ENCODE results near the gene MPG. TPM values are rescaled to one million over a fixed set of nuclear protein-coding genes. Genes with fewer than 3 reads are reported as not detected.

MPG gene
- total RNA-seq, 1 donor from 2014 or later, result 72.0 TPM

- Histone ChIP-seq H3K9me3 (ENCODE audit: control insufficient read depth in 3 of 3, low read length in 3 of 3) (no peaks in the 10 kb centered on the region), H3K27me3 (ENCODE audit: control insufficient read depth in 3 of 3, insufficient read depth in 3 of 3, low read length in 3 of 3) (no peaks in the 10 kb centered on the region), H3K9ac (ENCODE audit: low read depth in 1 of 3, low read length in 3 of 3) (peak overlapping the region in 2 of 3 donors; percentile 12 to 71), H3K36me3 (ENCODE audit: control insufficient read depth in 3 of 3, insufficient read depth in 3 of 3, low read length in 3 of 3) (peaks cover 52 to 62% (median 56%) of the 10 kb centered on the region in 3 donors), H3K4me3 (ENCODE audit: low read length in 3 of 3) (peak overlapping the region in 1 of 3 donors; percentile 45), H3K4me1 (ENCODE audit: control insufficient read depth in 3 of 3, insufficient read depth in 3 of 3, low read length in 3 of 3) (peaks cover 18 to 32% (median 27%) of the 10 kb centered on the region in 3 donors), H3K27ac (ENCODE audit: low read depth, low read length) (peak overlapping the region; percentile 73)
These were observed 6.8 kb downstream of the MPG start for GRCh38 chr16:84718-85406.

GRCh38 chr16:85407-85782 lies 7.4 kb downstream of the MPG start:
- Histone ChIP-seq H3K27ac (ENCODE audit: low read depth, low read length) (peak overlapping the region; percentile 73), H3K9me3 (ENCODE audit: control insufficient read depth in 3 of 3, low read length in 3 of 3) (no peaks in the 10 kb centered on the region), H3K9ac (ENCODE audit: low read depth in 1 of 3, low read length in 3 of 3) (peak overlapping the region in 2 of 3 donors; percentile 12 to 71), H3K4me1 (ENCODE audit: control insufficient read depth in 3 of 3, insufficient read depth in 3 of 3, low read length in 3 of 3) (peaks cover 18 to 29% (median 25%) of the 10 kb centered on the region in 3 donors), H3K4me3 (ENCODE audit: low read length in 3 of 3) (peak overlapping the region in 1 of 3 donors; percentile 45), H3K36me3 (ENCODE audit: control insufficient read depth in 3 of 3, insufficient read depth in 3 of 3, low read length in 3 of 3) (peaks cover 52 to 63% (median 61%) of the 10 kb centered on the region in 3 donors), H3K27me3 (ENCODE audit: control insufficient read depth in 3 of 3, insufficient read depth in 3 of 3, low read length in 3 of 3) (no peaks in the 10 kb centered on the region)

GRCh38 chr16:85865-86264 lies 7.8 kb downstream of the MPG start:
- Histone ChIP-seq H3K4me3 (ENCODE audit: low read length in 3 of 3) (no peak overlapping the region), H3K4me1 (ENCODE audit: control insufficient read depth in 3 of 3, insufficient read depth in 3 of 3, low read length in 3 of 3) (peaks cover 18 to 27% (median 25%) of the 10 kb centered on the region in 3 donors), H3K9me3 (ENCODE audit: control insufficient read depth in 3 of 3, low read length in 3 of 3) (no peaks in the 10 kb centered on the region), H3K36me3 (ENCODE audit: control insufficient read depth in 3 of 3, insufficient read depth in 3 of 3, low read length in 3 of 3) (peaks cover 51 to 61% (median 59%) of the 10 kb centered on the region in 3 donors), H3K27me3 (ENCODE audit: control insufficient read depth in 3 of 3, insufficient read depth in 3 of 3, low read length in 3 of 3) (no peaks in the 10 kb centered on the region), H3K27ac (ENCODE audit: low read depth, low read length) (no peak overlapping the region), H3K9ac (ENCODE audit: low read depth in 1 of 3, low read length in 3 of 3) (peak overlapping the region in 2 of 3 donors; percentile 20 to 71)

GRCh38 chr16:86483-86952 lies 8.5 kb downstream of the MPG start:
- H3K27ac ChIP-seq (ENCODE audit: low read depth, low read length), result no peak overlapping the region
- no peaks in the 10 kb centered on the region for H3K27me3 ChIP-seq (ENCODE audit: control insufficient read depth in 3 of 3, insufficient read depth in 3 of 3, low read length in 3 of 3)
- H3K9ac ChIP-seq (ENCODE audit: low read depth in 1 of 3, low read length in 3 of 3), result no peak overlapping the region
- peaks cover 51 to 60% (median 56%) of the 10 kb centered on the region in 3 donors for H3K36me3 ChIP-seq (ENCODE audit: control insufficient read depth in 3 of 3, insufficient read depth in 3 of 3, low read length in 3 of 3)
- no peak overlapping the region for H3K4me3 ChIP-seq (ENCODE audit: low read length in 3 of 3)
- H3K9me3 ChIP-seq (ENCODE audit: control insufficient read depth in 3 of 3, low read length in 3 of 3), result no peaks in the 10 kb centered on the region
- peaks cover 22 to 30% (median 29%) of the 10 kb centered on the region in 3 donors for H3K4me1 ChIP-seq (ENCODE audit: control insufficient read depth in 3 of 3, insufficient read depth in 3 of 3, low read length in 3 of 3)

GRCh38 chr16:88613-89012 lies 10.6 kb downstream of the MPG start:
- Histone ChIP-seq H3K9ac (ENCODE audit: low read depth in 1 of 3, low read length in 3 of 3) (no peak overlapping the region), H3K4me1 (ENCODE audit: control insufficient read depth in 3 of 3, insufficient read depth in 3 of 3, low read length in 3 of 3) (peaks cover 27 to 46% (median 42%) of the 10 kb centered on the region in 3 donors), H3K27me3 (ENCODE audit: control insufficient read depth in 3 of 3, insufficient read depth in 3 of 3, low read length in 3 of 3) (no peaks in the 10 kb centered on the region), H3K4me3 (ENCODE audit: low read length in 3 of 3) (no peak overlapping the region), H3K27ac (ENCODE audit: low read depth, low read length) (no peak overlapping the region), H3K9me3 (ENCODE audit: control insufficient read depth in 3 of 3, low read length in 3 of 3) (no peaks in the 10 kb centered on the region), H3K36me3 (ENCODE audit: control insufficient read depth in 3 of 3, insufficient read depth in 3 of 3, low read length in 3 of 3) (peaks cover 51 to 56% (median 54%) of the 10 kb centered on the region in 3 donors)

GRCh38 chr16:89391-90302 lies 11.6 kb downstream of the MPG start:
- Histone ChIP-seq H3K27ac (ENCODE audit: low read depth, low read length) (no peak overlapping the region), H3K27me3 (ENCODE audit: control insufficient read depth in 3 of 3, insufficient read depth in 3 of 3, low read length in 3 of 3) (no peaks in the 10 kb centered on the region), H3K9ac (ENCODE audit: low read depth in 1 of 3, low read length in 3 of 3) (no peak overlapping the region), H3K9me3 (ENCODE audit: control insufficient read depth in 3 of 3, low read length in 3 of 3) (no peaks in the 10 kb centered on the region), H3K36me3 (ENCODE audit: control insufficient read depth in 3 of 3, insufficient read depth in 3 of 3, low read length in 3 of 3) (peaks cover 46 to 54% (median 47%) of the 10 kb centered on the region in 3 donors), H3K4me3 (ENCODE audit: low read length in 3 of 3) (no peak overlapping the region), H3K4me1 (ENCODE audit: control insufficient read depth in 3 of 3, insufficient read depth in 3 of 3, low read length in 3 of 3) (peaks cover 17 to 40% (median 32%) of the 10 kb centered on the region in 3 donors)

- H3K9ac ChIP-seq (ENCODE audit: low read depth in 1 of 3, low read length in 3 of 3), result peak overlapping the region in 2 of 3 donors; percentile 10 to 64
- no peaks in the 10 kb centered on the region for H3K27me3 ChIP-seq (ENCODE audit: control insufficient read depth in 3 of 3, insufficient read depth in 3 of 3, low read length in 3 of 3)
- H3K4me3 ChIP-seq (ENCODE audit: low read length in 3 of 3), result no peak overlapping the region
- H3K9me3 ChIP-seq (ENCODE audit: control insufficient read depth in 3 of 3, low read length in 3 of 3), result no peaks in the 10 kb centered on the region
- peaks cover 35 to 39% (median 36%) of the 10 kb centered on the region in 3 donors for H3K36me3 ChIP-seq (ENCODE audit: control insufficient read depth in 3 of 3, insufficient read depth in 3 of 3, low read length in 3 of 3)
- no peak overlapping the region for H3K27ac ChIP-seq (ENCODE audit: low read depth, low read length)
- peaks cover 9 to 27% (median 18%) of the 10 kb centered on the region in 3 donors for H3K4me1 ChIP-seq (ENCODE audit: control insufficient read depth in 3 of 3, insufficient read depth in 3 of 3, low read length in 3 of 3)
These were observed 13.5 kb downstream of the MPG start for GRCh38 chr16:91484-91883.

- Histone ChIP-seq H3K36me3 (ENCODE audit: control insufficient read depth in 3 of 3, insufficient read depth in 3 of 3, low read length in 3 of 3) (peaks cover 30 to 35% (median 33%) of the 10 kb centered on the region in 3 donors), H3K27ac (ENCODE audit: low read depth, low read length) (no peak overlapping the region), H3K27me3 (ENCODE audit: control insufficient read depth in 3 of 3, insufficient read depth in 3 of 3, low read length in 3 of 3) (no peaks in the 10 kb centered on the region), H3K4me3 (ENCODE audit: low read length in 3 of 3) (no peak overlapping the region), H3K9ac (ENCODE audit: low read depth in 1 of 3, low read length in 3 of 3) (peak overlapping the region in 1 of 3 donors; percentile 64), H3K9me3 (ENCODE audit: control insufficient read depth in 3 of 3, low read length in 3 of 3) (no peaks in the 10 kb centered on the region), H3K4me1 (ENCODE audit: control insufficient read depth in 3 of 3, insufficient read depth in 3 of 3, low read length in 3 of 3) (peaks cover 18 to 36% (median 26%) of the 10 kb centered on the region in 3 donors)
These were observed 14.7 kb downstream of the MPG start for GRCh38 chr16:92431-93339.

- Histone ChIP-seq H3K9me3 (ENCODE audit: control insufficient read depth in 3 of 3, low read length in 3 of 3) (no peaks in the 10 kb centered on the region), H3K4me1 (ENCODE audit: control insufficient read depth in 3 of 3, insufficient read depth in 3 of 3, low read length in 3 of 3) (peaks cover 26 to 44% (median 38%) of the 10 kb centered on the region in 3 donors), H3K36me3 (ENCODE audit: control insufficient read depth in 3 of 3, insufficient read depth in 3 of 3, low read length in 3 of 3) (peaks cover 18 to 24% (median 19%) of the 10 kb centered on the region in 3 donors), H3K9ac (ENCODE audit: low read depth in 1 of 3, low read length in 3 of 3) (no peak overlapping the region), H3K27me3 (ENCODE audit: control insufficient read depth in 3 of 3, insufficient read depth in 3 of 3, low read length in 3 of 3) (no peaks in the 10 kb centered on the region), H3K27ac (ENCODE audit: low read depth, low read length) (no peak overlapping the region), H3K4me3 (ENCODE audit: low read length in 3 of 3) (no peak overlapping the region)
These were observed 16.9 kb downstream of the MPG start for GRCh38 chr16:94918-95265.
